WTC11 (cell line): ENCODE data around the gene PAK3. TPM values are rescaled to one million over a fixed set of nuclear protein-coding genes. Genes with fewer than 3 reads are reported as not detected.

Experiments
- ATAC-seq: fragments of 200-7000 bp; cut with Tn5 transposase; 2 replicates; pipeline ENCODE4 v1.10.0; 2021; ENCODE audit warnings: mild to moderate bottlenecking, moderate library complexity
- CTCF ChIA-PET: fragments of 300-600 bp; sonication (Branson Sonifier 250); formaldehyde crosslinking; loops from one replicate; lab custom pipeline; 2021; ENCODE audit warnings: antibody characterized with exemption; lab: Charles Lee
- POLR2A ChIA-PET: fragments of 350-600 bp; sonication (Branson Sonifier 250); formaldehyde crosslinking; loops from one replicate; lab custom pipeline; 2021; ENCODE audit warnings: antibody characterized with exemption; lab: Charles Lee
- DNase-seq: peaks from one replicate; pipeline ENCODE4 v3.0.0; 2021; ENCODE audit warnings: low spot score
- H3K27ac Mint-ChIP-seq: 2 replicates; pipeline ENCODE4 v1.8.0; 2021; ENCODE audit warnings: mixed read lengths
- H3K27me3 Mint-ChIP-seq: 2 replicates; pipeline ENCODE4 v1.8.0; 2021; ENCODE audit warnings: low read depth, mild to moderate bottlenecking, moderate library complexity, mixed read lengths
- H3K36me3 Mint-ChIP-seq: 2 replicates; pipeline ENCODE4 v1.8.0; 2021; ENCODE audit warnings: mixed read lengths
- H3K4me1 Mint-ChIP-seq: 2 replicates; pipeline ENCODE4 v1.8.0; 2022; ENCODE audit warnings: mixed read lengths
- H3K4me3 Mint-ChIP-seq: 2 replicates; pipeline ENCODE4 v1.8.0; 2021; ENCODE audit warnings: mild to moderate bottlenecking, moderate library complexity, mixed read lengths
- H3K9me3 Mint-ChIP-seq: 2 replicates; pipeline ENCODE4 v1.8.0; 2021; ENCODE audit warnings: mixed read lengths
- AFF4 ChIP-seq: sonication (generic); formaldehyde crosslinking; IDR thresholded peaks from 2 replicates; pipeline ENCODE4 v1.8.1; 2023; ENCODE audit warnings: mild to moderate bottlenecking, missing genetic modification reagents, borderline replicate concordance
- CREM ChIP-seq: sonication (generic); formaldehyde crosslinking; IDR thresholded peaks from 2 replicates; pipeline ENCODE4 v1.8.1; 2022; ENCODE audit warnings: mild to moderate bottlenecking, missing genetic modification reagents, moderate library complexity
- CTCF ChIP-seq: fragments of 200-600 bp; IDR thresholded peaks from 2 replicates; pipeline ENCODE4 v1.8.0; 2022; ENCODE audit warnings: antibody characterized with exemption
- EMX1 ChIP-seq: fragments of 250-450 bp; sonication (Bioruptor Pico); IDR thresholded peaks from 2 replicates; pipeline ENCODE4 v1.8.0; 2021; ENCODE audit warnings: mild to moderate bottlenecking
- ESRRA ChIP-seq: sonication (generic); formaldehyde crosslinking; IDR thresholded peaks from 2 replicates; pipeline ENCODE4 v1.8.1; 2022; ENCODE audit warnings: mild to moderate bottlenecking, missing genetic modification reagents, borderline replicate concordance
- GRHL2 ChIP-seq: fragments of 250-450 bp; sonication (Bioruptor Pico); IDR thresholded peaks from 2 replicates; pipeline ENCODE4 v1.8.0; 2022; ENCODE audit warnings: mild to moderate bottlenecking, moderate library complexity; ENCODE audit not compliant: insufficient replicate concordance, severe bottlenecking
- GTF2I ChIP-seq: fragments of 250-450 bp; sonication (Bioruptor Pico); conservative IDR thresholded peaks from 2 replicates; pipeline ENCODE4 v1.4.0; 2021; ENCODE audit warnings: mild to moderate bottlenecking
- KAT7 ChIP-seq: sonication (generic); formaldehyde crosslinking; IDR thresholded peaks from 2 replicates; pipeline ENCODE4 v1.8.1; 2023; ENCODE audit warnings: missing genetic modification reagents, mild to moderate bottlenecking, borderline replicate concordance
- MYBL2 ChIP-seq: sonication (generic); formaldehyde crosslinking; IDR thresholded peaks from 2 replicates; pipeline ENCODE4 v1.8.1; 2023; ENCODE audit warnings: mild to moderate bottlenecking, moderate library complexity, missing genetic modification reagents
- RORB ChIP-seq: fragments of 250-450 bp; sonication (Bioruptor Pico); IDR thresholded peaks from 2 replicates; pipeline ENCODE4 v1.9.0; 2021; ENCODE audit warnings: mild to moderate bottlenecking
- TEAD1 ChIP-seq: sonication (generic); formaldehyde crosslinking; IDR thresholded peaks from 2 replicates; pipeline ENCODE4 v1.8.0; 2022; ENCODE audit warnings: mild to moderate bottlenecking, missing genetic modification reagents
- ZNF263 ChIP-seq: sonication (generic); formaldehyde crosslinking; IDR thresholded peaks from 2 replicates; pipeline ENCODE4 v1.8.1; 2022; ENCODE audit warnings: low read depth, mild to moderate bottlenecking, moderate library complexity, missing genetic modification reagents
- ZNF281 ChIP-seq: sonication (generic); formaldehyde crosslinking; IDR thresholded peaks from 2 replicates; pipeline ENCODE4 v1.8.0; 2023; ENCODE audit warnings: mild to moderate bottlenecking, missing genetic modification reagents
- ZNF396 ChIP-seq: fragments of 250-450 bp; sonication (Bioruptor Pico); IDR thresholded peaks from 2 replicates; pipeline ENCODE4 v1.8.0; 2021; ENCODE audit warnings: mild to moderate bottlenecking, moderate library complexity, borderline replicate concordance
- total RNA-seq: library from RNA; stranded (reverse); gene quantifications from 3 replicates; pipeline ENCODE4 v1.2.3, GENCODE V29; 2021
- TF ChIP-seq, protein P1 (sequence below): sonication (generic); formaldehyde crosslinking; IDR thresholded peaks from 2 replicates; pipeline ENCODE4 v1.8.0; 2023; ENCODE audit warnings: missing genetic modification reagents, mild to moderate bottlenecking, borderline replicate concordance
- TF ChIP-seq, protein P2 (sequence below): sonication (generic); formaldehyde crosslinking; conservative IDR thresholded peaks from 2 replicates; pipeline ENCODE4 v1.8.1; 2023; ENCODE audit warnings: mild to moderate bottlenecking, low read depth, missing genetic modification reagents, moderate library complexity

The PAK3 gene
- total RNA-seq, 1 experiment from 2014 or later = 5.1 TPM

DNA sequence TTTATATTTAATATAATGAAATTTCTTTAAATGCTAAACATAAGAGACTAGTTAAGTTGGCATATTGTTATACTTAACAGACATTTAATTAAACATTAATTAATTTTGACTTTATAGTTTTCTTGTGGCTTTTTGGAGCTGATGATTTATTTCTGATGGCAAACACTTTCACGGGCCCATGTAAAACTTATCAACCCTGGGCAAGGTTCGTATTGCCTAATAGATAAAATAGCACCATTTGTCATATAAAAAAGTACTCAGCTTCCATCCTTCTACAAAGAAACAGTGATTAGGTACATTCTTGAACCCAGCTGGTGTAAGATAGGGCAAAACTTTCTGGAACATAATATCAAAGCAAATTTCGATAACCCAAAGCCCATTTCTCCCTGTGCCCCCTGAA lies 63.2 kb downstream of the PAK3 start:
- no peak overlapping the region for H3K4me3 Mint-ChIP-seq
- TF ChIP-seq CREM (CRISPR knock-in tag) (no peak), ESRRA (CRISPR knock-in tag) (no peak), ZNF396 (CRISPR knock-in tag) (no peak), KAT7 (no peak), CTCF (no peak), MYBL2 (CRISPR knock-in tag) (no peak), ZNF263 (no peak), EMX1 (CRISPR knock-in tag) (no peak), AFF4 (CRISPR knock-in tag) (no peak), GTF2I (CRISPR knock-in tag) (no peak), RORB (CRISPR knock-in tag) (no peak), GRHL2 (CRISPR knock-in tag) (no peak), ZNF281 (no peak), TEAD1 (CRISPR knock-in tag) (no peak)
- TF ChIP-seq, protein P1, sequence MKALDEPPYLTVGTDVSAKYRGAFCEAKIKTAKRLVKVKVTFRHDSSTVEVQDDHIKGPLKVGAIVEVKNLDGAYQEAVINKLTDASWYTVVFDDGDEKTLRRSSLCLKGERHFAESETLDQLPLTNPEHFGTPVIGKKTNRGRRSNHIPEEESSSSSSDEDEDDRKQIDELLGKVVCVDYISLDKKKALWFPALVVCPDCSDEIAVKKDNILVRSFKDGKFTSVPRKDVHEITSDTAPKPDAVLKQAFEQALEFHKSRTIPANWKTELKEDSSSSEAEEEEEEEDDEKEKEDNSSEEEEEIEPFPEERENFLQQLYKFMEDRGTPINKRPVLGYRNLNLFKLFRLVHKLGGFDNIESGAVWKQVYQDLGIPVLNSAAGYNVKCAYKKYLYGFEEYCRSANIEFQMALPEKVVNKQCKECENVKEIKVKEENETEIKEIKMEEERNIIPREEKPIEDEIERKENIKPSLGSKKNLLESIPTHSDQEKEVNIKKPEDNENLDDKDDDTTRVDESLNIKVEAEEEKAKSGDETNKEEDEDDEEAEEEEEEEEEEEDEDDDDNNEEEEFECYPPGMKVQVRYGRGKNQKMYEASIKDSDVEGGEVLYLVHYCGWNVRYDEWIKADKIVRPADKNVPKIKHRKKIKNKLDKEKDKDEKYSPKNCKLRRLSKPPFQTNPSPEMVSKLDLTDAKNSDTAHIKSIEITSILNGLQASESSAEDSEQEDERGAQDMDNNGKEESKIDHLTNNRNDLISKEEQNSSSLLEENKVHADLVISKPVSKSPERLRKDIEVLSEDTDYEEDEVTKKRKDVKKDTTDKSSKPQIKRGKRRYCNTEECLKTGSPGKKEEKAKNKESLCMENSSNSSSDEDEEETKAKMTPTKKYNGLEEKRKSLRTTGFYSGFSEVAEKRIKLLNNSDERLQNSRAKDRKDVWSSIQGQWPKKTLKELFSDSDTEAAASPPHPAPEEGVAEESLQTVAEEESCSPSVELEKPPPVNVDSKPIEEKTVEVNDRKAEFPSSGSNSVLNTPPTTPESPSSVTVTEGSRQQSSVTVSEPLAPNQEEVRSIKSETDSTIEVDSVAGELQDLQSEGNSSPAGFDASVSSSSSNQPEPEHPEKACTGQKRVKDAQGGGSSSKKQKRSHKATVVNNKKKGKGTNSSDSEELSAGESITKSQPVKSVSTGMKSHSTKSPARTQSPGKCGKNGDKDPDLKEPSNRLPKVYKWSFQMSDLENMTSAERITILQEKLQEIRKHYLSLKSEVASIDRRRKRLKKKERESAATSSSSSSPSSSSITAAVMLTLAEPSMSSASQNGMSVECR (CRISPR knock-in tag) = no peak
- TF ChIP-seq, protein P2, sequence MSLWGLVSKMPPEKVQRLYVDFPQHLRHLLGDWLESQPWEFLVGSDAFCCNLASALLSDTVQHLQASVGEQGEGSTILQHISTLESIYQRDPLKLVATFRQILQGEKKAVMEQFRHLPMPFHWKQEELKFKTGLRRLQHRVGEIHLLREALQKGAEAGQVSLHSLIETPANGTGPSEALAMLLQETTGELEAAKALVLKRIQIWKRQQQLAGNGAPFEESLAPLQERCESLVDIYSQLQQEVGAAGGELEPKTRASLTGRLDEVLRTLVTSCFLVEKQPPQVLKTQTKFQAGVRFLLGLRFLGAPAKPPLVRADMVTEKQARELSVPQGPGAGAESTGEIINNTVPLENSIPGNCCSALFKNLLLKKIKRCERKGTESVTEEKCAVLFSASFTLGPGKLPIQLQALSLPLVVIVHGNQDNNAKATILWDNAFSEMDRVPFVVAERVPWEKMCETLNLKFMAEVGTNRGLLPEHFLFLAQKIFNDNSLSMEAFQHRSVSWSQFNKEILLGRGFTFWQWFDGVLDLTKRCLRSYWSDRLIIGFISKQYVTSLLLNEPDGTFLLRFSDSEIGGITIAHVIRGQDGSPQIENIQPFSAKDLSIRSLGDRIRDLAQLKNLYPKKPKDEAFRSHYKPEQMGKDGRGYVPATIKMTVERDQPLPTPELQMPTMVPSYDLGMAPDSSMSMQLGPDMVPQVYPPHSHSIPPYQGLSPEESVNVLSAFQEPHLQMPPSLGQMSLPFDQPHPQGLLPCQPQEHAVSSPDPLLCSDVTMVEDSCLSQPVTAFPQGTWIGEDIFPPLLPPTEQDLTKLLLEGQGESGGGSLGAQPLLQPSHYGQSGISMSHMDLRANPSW = no peak
- H3K27ac Mint-ChIP-seq = no peak overlapping the region
- no peaks in the 10 kb centered on the region for H3K27me3 Mint-ChIP-seq
- no peaks in the 10 kb centered on the region for H3K36me3 Mint-ChIP-seq
- no peaks in the 10 kb centered on the region for H3K4me1 Mint-ChIP-seq
- no peaks in the 10 kb centered on the region for H3K9me3 Mint-ChIP-seq
- ChIA-PET POLR2A (no interaction called here), CTCF (no interaction called here)
- DNase-seq (no peak), ATAC-seq (no peak)
